ENCODE results near the gene OR6K2.

- TF ChIP-seq YY1 (tag by site-specific recombination; IDR thresholded peaks at IDR 0.05), result no peak
- TF ChIP-seq ZBTB8A (tag by site-specific recombination; IDR thresholded peaks at IDR 0.05), result no peak
- TF ChIP-seq ZBTB7A (tag by site-specific recombination; IDR thresholded peaks at IDR 0.05; ENCODE audit: low read depth), result no peak
- TF ChIP-seq CTCF (tag by site-specific recombination; IDR thresholded peaks at IDR 0.05), result no peak
- TF ChIP-seq ZNF292 (tag by site-specific recombination; IDR thresholded peaks at IDR 0.05; ENCODE audit: borderline replicate concordance, low read depth), result no peak
- TF ChIP-seq HIC1 (tag by site-specific recombination; IDR thresholded peaks at IDR 0.05), result no peak
- TF ChIP-seq KLF1 (tag by site-specific recombination; IDR thresholded peaks at IDR 0.05), result no peak
- no peak for TF ChIP-seq ZNF596 (tag by site-specific recombination; IDR thresholded peaks at IDR 0.05)
- no peak for TF ChIP-seq ZNF114 (tag by site-specific recombination; IDR thresholded peaks at IDR 0.05)
- no peak for TF ChIP-seq ZNF184 (tag by site-specific recombination; IDR thresholded peaks at IDR 0.05)
- TF ChIP-seq REST (tag by site-specific recombination; IDR thresholded peaks at IDR 0.05), result no peak
- TF ChIP-seq GLIS1 (tag by site-specific recombination; IDR thresholded peaks at IDR 0.05), result no peak
- TF ChIP-seq ZBTB26 (tag by site-specific recombination; optimal IDR thresholded peaks at IDR 0.05), result no peak
Measured at GRCh38 chr1:158686111-158687009, 14.1 kb downstream of the OR6K2 start, which contains the start of gene SPTA1.
